ENCODE measurements around the gene PPP1R13B.
"Not testable (repeated sequence)": the region's sequence is repeated elsewhere in the genome, so short reads cannot be mapped to it uniquely, and the experiment has no call there.

The PPP1R13B gene

GRCh38 chr14:103832046-103832445 is 15.3 kb downstream of the PPP1R13B start:
- DNase-seq (ENCODE audit: low read depth, low spot score), result no peak

- no peak for DNase-seq (ENCODE audit: low read depth, low spot score)
Measured at GRCh38 chr14:103830511-103831270, 16.7 kb downstream of the PPP1R13B start.

- no peak for DNase-seq (ENCODE audit: low read depth, low spot score)
Measured at GRCh38 chr14:103828315-103828967, 18.9 kb downstream of the PPP1R13B start.

DNA sequence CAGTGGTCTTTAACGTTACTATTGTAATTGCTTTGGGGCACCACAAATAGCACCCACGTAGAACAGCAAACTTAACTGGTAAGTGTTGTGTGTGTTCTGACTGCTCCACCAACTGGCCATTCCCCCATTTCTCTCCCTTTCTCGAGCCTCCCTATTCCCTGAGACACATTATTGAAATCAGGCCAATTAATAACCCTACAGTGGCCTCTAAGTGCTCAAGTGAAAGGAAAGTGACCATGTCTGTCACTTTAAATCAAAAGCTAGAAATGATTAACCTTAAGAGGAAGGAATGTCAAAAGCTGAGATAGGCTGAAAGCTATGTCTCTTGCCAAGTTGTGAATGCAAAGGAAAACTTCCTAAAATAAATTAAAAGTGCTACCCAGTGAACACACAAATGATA is 22.3 kb downstream of the PPP1R13B start:
- DNase-seq (ENCODE audit: low read depth, low spot score), result no peak

- DNase-seq (ENCODE audit: low read depth, low spot score), result no peak
Measured at GRCh38 chr14:103820908-103821307, 26.5 kb downstream of the PPP1R13B start.

DNA sequence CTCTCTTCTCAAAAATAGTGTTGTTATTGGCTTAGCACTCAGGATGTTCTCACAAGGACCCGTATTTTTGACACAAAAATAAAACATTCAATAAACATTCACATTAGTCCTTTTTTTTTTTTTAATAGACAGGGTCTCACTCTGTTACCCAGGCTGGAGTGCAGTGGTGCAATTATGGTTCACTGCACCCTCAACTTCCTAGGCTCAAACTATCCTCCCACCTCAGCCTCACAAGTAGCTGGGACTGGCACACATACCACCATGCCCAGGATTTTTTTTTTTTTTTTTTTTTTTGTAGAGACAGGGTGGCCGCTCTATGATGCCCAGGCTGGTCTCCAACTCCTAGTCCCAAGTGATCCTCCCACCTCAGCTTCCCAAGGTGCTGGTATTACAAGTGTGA is 27.0 kb downstream of the PPP1R13B start:
- DNase-seq (ENCODE audit: low read depth, low spot score), result no peak

GRCh38 chr14:103819503-103820307 is 27.7 kb downstream of the PPP1R13B start:
- DNase-seq (ENCODE audit: low read depth, low spot score), result no peak

DNA sequence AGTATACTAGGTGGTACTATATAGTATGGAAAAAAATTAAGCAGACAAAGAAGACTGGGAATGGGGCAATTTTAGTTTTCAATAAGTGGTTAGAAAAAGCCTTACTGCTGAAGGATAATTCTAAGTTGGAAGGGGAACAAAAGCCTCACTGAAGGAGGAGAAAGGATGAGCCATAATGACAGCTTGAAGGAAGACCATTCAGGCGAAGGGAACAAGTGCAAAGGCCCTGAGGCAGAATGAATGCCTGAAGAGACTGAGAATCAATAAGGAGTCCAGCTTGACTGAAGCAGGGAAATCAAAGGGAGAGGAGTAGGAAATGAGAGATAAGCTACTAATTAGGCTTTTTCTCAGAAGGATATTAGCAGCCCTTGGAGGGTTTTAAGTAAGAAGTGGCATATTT is 28.5 kb downstream of the PPP1R13B start:
- DNase-seq (ENCODE audit: low read depth, low spot score), result no peak

GRCh38 chr14:103818422-103818821 is 29.0 kb downstream of the PPP1R13B start:
- no peak for DNase-seq (ENCODE audit: low read depth, low spot score)

- no peak for DNase-seq (ENCODE audit: low read depth, low spot score)
Measured at GRCh38 chr14:103817595-103817994, 29.8 kb downstream of the PPP1R13B start.

DNA sequence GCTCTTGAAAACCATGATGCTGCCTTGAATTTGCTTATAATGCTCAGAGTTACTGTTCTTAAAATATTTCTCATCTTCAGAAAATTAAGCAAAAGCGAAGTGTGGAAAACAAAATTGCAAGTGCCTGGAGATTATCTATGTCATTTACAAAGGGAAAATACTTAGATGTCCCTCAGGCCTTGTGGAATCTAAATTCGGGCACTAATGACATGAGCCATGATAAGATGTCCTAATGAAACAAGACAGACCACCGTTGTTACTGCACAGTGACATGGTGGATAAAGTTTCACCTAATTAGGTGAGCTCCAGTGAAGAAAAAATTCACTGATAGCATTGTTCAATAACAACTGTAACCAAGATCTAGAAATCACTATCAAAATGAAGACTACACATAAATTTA is 30.4 kb downstream of the PPP1R13B start:
- no peak for DNase-seq (ENCODE audit: low read depth, low spot score)

DNA sequence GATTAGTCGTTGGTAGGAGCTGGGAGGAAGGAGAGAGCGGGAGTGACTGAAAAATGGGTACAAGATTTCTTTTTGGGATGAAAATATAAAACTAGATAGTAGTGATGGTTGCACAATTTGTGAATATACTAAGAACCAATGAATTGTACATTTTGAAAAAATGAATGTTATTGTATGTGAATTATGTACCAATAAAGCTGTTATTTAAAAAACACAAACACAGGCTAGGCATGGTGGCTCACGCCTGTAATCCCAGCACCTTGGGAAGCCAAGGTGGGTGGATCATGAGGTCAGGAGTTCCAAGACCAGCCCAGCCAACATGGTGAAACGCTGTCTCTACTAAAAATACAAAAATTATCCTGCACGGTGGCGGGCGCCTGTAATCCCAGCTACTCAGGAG is 32.1 kb downstream of the PPP1R13B start:
- no peak for DNase-seq (ENCODE audit: low read depth, low spot score)

DNA sequence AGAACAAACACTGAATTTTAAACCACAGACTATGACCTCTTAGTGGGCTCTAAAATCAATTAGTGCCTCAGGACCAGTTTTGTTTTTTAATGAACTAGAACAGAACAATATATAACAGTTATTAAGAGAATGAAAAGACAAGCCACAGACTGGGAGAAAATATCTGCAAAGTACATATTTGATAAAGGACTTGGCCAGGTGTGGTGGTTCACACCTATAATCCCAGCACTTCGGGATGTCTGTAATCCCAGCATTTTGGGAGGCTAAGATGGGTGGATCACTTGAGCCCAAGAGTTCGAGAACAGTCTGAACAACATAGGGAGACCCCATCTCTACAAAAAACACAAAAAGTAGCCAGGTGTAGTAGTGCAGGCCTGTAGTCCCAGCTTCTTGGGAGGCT is 36.2 kb downstream of the PPP1R13B start:
- no peak for DNase-seq (ENCODE audit: low read depth, low spot score)

DNA sequence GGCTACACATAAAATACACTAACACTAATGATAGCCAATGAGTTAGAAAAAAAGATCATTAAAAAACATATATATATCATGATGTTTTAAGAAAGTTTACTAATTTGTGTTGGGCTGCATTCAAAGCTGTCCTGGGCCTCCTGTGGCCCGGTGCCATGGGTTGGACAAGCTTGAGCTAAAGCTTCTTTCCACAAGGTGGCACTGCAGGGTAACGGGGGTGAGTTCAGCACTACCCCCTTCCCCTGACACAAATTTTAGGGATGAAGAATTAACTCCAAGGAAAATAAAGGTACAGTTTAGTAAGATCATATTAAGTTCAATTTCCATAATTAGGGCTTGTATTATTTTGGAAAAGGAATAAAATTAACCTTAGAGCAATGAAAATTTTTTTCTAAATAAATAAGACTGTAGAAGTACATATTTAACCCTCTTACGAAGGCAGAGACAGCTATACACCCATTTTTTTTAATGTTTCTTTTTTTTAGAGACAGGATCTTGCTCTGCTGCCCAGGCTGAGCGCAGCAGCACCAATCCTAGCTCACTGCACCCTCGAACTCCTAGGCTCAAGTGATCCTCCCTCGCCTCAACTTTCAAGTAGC is 38.9 kb downstream of the PPP1R13B start:
- peak; percentile 42 for DNase-seq (ENCODE audit: low read depth, low spot score)

DNA sequence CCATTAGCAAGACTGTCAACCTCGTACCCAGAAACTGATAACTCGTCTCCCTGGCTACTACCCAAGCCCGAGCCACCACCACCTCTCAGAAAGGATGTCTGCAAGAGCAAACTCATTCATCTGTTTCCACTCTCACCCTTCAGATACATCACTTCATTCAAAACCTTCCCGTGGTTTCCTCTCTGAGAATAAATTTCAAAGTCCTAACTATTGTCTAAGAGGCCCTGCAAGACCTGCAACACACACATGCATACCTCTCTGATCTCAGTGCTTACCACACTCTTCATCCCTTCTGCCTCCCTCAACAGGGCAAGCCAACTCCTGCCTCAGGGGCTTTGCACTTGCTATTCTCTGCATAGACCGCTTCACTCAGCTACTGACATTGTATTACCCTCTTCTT is 40.6 kb downstream of the PPP1R13B start:
- DNase-seq (ENCODE audit: low read depth, low spot score), result no peak

- DNase-seq (ENCODE audit: low read depth, low spot score), result no peak
Measured at GRCh38 chr14:103805708-103806107, 41.7 kb downstream of the PPP1R13B start.

DNA sequence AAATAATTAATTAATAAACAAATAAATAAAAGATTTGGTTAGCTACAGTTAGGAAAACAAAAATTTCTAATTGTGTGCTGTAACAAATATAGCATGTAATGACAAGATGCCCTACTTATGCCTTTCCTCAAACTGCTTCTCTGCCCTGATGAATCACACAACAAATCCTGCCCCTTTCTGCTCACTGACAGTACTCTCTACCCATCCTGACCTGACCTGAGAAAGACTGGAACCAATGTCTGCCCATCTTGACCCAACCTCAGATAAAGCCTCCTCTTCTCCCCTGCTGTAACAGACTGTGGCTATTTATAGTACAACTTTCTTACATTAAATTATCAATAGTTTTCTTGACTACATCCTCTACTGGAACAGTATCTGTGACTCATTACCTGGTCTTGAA is 43.7 kb downstream of the PPP1R13B start:
- no peak for DNase-seq (ENCODE audit: low read depth, low spot score)

- no peak for DNase-seq (ENCODE audit: low read depth, low spot score)
Measured at GRCh38 chr14:103802356-103802755, 45.0 kb downstream of the PPP1R13B start.

- no peak for DNase-seq (ENCODE audit: low read depth, low spot score)
Measured at GRCh38 chr14:103801459-103801858, 45.9 kb downstream of the PPP1R13B start.

- not testable (repeated sequence) for DNase-seq (ENCODE audit: low read depth, low spot score)
Measured at GRCh38 chr14:103793192-103793591, 54.2 kb downstream of the PPP1R13B start.

DNA sequence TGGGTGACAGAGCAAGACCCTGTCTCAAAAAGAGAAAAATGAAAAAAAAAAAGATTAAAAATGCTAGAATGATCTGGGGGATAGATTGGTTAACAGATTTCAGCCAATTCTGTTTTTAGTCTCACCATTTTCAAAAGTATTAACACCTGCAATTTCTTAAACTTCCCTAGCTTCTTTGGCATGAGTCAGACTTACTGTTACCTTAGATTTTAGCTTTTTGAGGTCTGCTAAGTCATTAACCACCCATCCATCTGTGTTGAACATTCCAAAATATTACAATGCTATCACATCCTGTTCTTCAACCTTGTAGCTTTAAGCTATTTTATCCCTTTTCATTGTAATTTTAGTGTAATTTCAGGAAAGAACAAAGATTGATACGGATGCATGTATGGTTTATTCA is 59.3 kb downstream of the PPP1R13B start:
- no peak for DNase-seq (ENCODE audit: low read depth, low spot score)

- no peak for DNase-seq (ENCODE audit: low read depth, low spot score)
Measured at GRCh38 chr14:103782376-103782775, 65.0 kb downstream of the PPP1R13B start.
